ENCODE data around the gene THSD4. TPM values are rescaled to one million over a fixed set of nuclear protein-coding genes. Genes with fewer than 3 reads are reported as not detected.
A peak's percentile ranks its signal among the peaks of the same experiment; 100 is the strongest.

The THSD4 gene
- polyA plus RNA-seq, 2 of the 4 experiments (the other 2 are of a cell fraction), result 15.8 to 40.7 TPM

DNA sequence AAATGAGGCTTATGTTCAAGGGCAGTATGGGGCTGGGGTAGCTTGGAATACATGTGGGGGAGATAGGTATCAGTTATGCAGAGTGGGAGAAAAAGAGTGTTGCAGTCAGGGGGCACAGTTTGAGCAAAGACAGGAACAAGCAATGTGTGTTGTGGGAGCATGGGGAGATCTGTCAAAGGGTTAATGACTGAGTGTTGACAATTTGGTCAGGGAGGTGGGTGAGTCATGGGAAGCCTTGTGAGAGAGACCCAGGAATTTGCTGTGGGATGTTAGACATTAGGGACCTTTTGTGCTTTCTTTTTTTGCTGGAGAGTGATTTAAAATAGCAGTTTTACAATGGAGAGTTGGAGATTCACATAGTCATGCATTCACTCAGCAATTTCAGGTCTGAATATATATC is 473.5 kb downstream of the THSD4 start:
- DNase-seq (ENCODE audit: low read depth in 1 of 2, low spot score in 1 of 2) (peak; percentile 39 to 53), FAIRE-seq (peak; percentile 72), ATAC-seq (peak; percentile 62 to 75; a peak in 4 of 6 replicates)
- no peak for TF ChIP-seq MAFK (IDR thresholded peaks at IDR 0.05; ENCODE audit: partially characterized antibody)
- TF ChIP-seq ZFP36 (IDR thresholded peaks at IDR 0.05; ENCODE audit: borderline replicate concordance, partially characterized antibody), result no peak
- TF ChIP-seq FOSL2 (IDR thresholded peaks at IDR 0.05), result no peak
- peak; percentile 76 for TF ChIP-seq FOSL2 (CRISPR knock-in tag; IDR thresholded peaks at IDR 0.05)
- no peak for TF ChIP-seq MAZ (IDR thresholded peaks at IDR 0.05; ENCODE audit: borderline replicate concordance, low read depth, low read length)
- no peak for TF ChIP-seq EHMT2 (IDR thresholded peaks at IDR 0.05; ENCODE audit: low read depth)
- no peak for TF ChIP-seq EHF (CRISPR knock-in tag; IDR thresholded peaks at IDR 0.05)
- no peak for TF ChIP-seq ZC3H11A (IDR thresholded peaks at IDR 0.05)
- TF ChIP-seq, protein P1, sequence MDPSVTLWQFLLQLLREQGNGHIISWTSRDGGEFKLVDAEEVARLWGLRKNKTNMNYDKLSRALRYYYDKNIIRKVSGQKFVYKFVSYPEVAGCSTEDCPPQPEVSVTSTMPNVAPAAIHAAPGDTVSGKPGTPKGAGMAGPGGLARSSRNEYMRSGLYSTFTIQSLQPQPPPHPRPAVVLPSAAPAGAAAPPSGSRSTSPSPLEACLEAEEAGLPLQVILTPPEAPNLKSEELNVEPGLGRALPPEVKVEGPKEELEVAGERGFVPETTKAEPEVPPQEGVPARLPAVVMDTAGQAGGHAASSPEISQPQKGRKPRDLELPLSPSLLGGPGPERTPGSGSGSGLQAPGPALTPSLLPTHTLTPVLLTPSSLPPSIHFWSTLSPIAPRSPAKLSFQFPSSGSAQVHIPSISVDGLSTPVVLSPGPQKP (IDR thresholded peaks at IDR 0.05; ENCODE audit: low read depth, low read length), result no peak
- TF ChIP-seq EP300 (IDR thresholded peaks at IDR 0.05), result no peak
- TF ChIP-seq, protein P2, sequence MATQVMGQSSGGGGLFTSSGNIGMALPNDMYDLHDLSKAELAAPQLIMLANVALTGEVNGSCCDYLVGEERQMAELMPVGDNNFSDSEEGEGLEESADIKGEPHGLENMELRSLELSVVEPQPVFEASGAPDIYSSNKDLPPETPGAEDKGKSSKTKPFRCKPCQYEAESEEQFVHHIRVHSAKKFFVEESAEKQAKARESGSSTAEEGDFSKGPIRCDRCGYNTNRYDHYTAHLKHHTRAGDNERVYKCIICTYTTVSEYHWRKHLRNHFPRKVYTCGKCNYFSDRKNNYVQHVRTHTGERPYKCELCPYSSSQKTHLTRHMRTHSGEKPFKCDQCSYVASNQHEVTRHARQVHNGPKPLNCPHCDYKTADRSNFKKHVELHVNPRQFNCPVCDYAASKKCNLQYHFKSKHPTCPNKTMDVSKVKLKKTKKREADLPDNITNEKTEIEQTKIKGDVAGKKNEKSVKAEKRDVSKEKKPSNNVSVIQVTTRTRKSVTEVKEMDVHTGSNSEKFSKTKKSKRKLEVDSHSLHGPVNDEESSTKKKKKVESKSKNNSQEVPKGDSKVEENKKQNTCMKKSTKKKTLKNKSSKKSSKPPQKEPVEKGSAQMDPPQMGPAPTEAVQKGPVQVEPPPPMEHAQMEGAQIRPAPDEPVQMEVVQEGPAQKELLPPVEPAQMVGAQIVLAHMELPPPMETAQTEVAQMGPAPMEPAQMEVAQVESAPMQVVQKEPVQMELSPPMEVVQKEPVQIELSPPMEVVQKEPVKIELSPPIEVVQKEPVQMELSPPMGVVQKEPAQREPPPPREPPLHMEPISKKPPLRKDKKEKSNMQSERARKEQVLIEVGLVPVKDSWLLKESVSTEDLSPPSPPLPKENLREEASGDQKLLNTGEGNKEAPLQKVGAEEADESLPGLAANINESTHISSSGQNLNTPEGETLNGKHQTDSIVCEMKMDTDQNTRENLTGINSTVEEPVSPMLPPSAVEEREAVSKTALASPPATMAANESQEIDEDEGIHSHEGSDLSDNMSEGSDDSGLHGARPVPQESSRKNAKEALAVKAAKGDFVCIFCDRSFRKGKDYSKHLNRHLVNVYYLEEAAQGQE (IDR thresholded peaks at IDR 0.05), result no peak
- TF ChIP-seq, protein P3, sequence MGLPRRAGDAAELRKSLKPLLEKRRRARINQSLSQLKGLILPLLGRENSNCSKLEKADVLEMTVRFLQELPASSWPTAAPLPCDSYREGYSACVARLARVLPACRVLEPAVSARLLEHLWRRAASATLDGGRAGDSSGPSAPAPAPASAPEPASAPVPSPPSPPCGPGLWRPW (IDR thresholded peaks at IDR 0.05), result no peak
- no peak for TF ChIP-seq NPAS2 (CRISPR knock-in tag; IDR thresholded peaks at IDR 0.05; ENCODE audit: borderline replicate concordance)
- TF ChIP-seq, protein P4, sequence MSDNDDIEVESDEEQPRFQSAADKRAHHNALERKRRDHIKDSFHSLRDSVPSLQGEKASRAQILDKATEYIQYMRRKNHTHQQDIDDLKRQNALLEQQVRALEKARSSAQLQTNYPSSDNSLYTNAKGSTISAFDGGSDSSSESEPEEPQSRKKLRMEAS (IDR thresholded peaks at IDR 0.05), result 0 out of 2 replicates have a peak, but pooled peaks have one; percentile 17
- TF ChIP-seq SMC3 (IDR thresholded peaks at IDR 0.05), result no peak
- TF ChIP-seq, protein P5, sequence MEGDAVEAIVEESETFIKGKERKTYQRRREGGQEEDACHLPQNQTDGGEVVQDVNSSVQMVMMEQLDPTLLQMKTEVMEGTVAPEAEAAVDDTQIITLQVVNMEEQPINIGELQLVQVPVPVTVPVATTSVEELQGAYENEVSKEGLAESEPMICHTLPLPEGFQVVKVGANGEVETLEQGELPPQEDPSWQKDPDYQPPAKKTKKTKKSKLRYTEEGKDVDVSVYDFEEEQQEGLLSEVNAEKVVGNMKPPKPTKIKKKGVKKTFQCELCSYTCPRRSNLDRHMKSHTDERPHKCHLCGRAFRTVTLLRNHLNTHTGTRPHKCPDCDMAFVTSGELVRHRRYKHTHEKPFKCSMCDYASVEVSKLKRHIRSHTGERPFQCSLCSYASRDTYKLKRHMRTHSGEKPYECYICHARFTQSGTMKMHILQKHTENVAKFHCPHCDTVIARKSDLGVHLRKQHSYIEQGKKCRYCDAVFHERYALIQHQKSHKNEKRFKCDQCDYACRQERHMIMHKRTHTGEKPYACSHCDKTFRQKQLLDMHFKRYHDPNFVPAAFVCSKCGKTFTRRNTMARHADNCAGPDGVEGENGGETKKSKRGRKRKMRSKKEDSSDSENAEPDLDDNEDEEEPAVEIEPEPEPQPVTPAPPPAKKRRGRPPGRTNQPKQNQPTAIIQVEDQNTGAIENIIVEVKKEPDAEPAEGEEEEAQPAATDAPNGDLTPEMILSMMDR (IDR thresholded peaks at IDR 0.05), result no peak
- 0 out of 6 replicates have a peak overlapping the region, but pooled peaks of 1 of the 2 experiments have one; percentile 14 for H3K27ac ChIP-seq
- no peak overlapping the region for H3K4me3 ChIP-seq
- H3K9me3 ChIP-seq, result no peaks in the 10 kb centered on the region
- H3K4me2 ChIP-seq, result peak overlapping the region; percentile 10
- CTCF ChIA-PET, result no interaction called here
- H3K4me1 ChIP-seq, result peaks cover 13% of the 10 kb centered on the region
- POLR2A ChIA-PET, result no interaction called here

DNA sequence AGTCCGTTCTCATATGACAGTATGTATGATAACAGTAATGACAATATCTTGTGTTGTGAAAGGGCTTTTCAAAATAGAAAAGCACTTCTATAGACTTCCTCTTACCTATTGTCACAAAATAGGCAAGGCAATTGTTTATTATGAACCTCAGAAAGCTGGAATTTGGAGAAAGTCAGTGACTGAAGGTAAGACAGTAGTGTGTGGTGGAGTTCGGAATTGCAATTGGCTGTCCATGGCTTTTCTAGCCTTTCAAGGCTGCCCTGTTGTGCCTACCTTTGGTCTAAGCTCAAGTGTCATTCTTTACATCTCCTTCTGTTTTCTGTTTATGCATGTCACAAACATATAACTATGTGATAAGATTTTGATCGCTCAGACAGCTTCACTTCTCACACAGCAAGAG is 475.8 kb downstream of the THSD4 start:
- Histone ChIP-seq H3K4me1 (peaks cover 13% of the 10 kb centered on the region), H3K4me3 (no peak overlapping the region), H3K27ac (no peak overlapping the region), H3K4me2 (no peak overlapping the region), H3K9me3 (no peaks in the 10 kb centered on the region)
- ChIA-PET POLR2A (no interaction called here), CTCF (interaction anchor here (0.5 to 1.6 kb wide), 7 partner anchors 9 to 237 kb away, joined by 3 to 5 read pairs (median 3); no protein-coding TSS in a partner anchor)
- WGBS (ENCODE audit: missing lambda C conversion rate), result 90% methylated on average over 3 of the region's 3 CpGs
- DNase-seq (ENCODE audit: low read depth in 1 of 2, low spot score in 1 of 2) (peak in 1 of 2 experiments; percentile 26), ATAC-seq (peak; percentile 78 to 81; a peak in 5 of 6 replicates), FAIRE-seq (peak; percentile 56)
- no peak for TF ChIP-seq HEYL (CRISPR knock-in tag; IDR thresholded peaks at IDR 0.05)

Measured in A549 (cell line).